ENCODE data around the gene GAB2. TPM values are rescaled to one million over a fixed set of nuclear protein-coding genes. Genes with fewer than 3 reads are reported as not detected.

Gene GAB2
- total and polyA plus RNA-seq, 7 experiments from 2014 or later = 0.17 to 42.6 (median 3.5) TPM

GRCh38 chr11:78248903-78249302 is 168.7 kb downstream of the GAB2 start:
- Mint-ChIP-seq H3K27ac (no peak overlapping the region), H3K4me1 (peaks cover 0 to 26% (median 4%) of the 10 kb centered on the region in 7 donors), H3K4me3 (no peak overlapping the region), H3K36me3 (peaks cover 0 to 53% (median 0%) of the 10 kb centered on the region in 5 donors), H3K27me3 (no peaks in the 10 kb centered on the region), H3K9me3 (peaks cover 0 to 17% (median 3%) of the 10 kb centered on the region in 11 donors)
- POLR2A ChIA-PET = no interaction called here
- Histone ChIP-seq H3K4me3 (ENCODE audit: low read length) (no peak overlapping the region), H3K36me3 (ENCODE audit: control insufficient read depth in 2 of 3, insufficient read depth in 3 of 3, low read length in 3 of 3) (no peaks in the 10 kb centered on the region), H3K27me3 (ENCODE audit: control insufficient read depth in 2 of 2, insufficient read depth in 2 of 2, low read length in 2 of 2) (no peaks in the 10 kb centered on the region), H3K27ac (ENCODE audit: low read depth, low read length) (no peak overlapping the region), H3K9me3 (ENCODE audit: control insufficient read depth in 2 of 3, low read length in 3 of 3) (no peaks in the 10 kb centered on the region), H3K4me1 (ENCODE audit: control insufficient read depth in 2 of 2, insufficient read depth in 2 of 2, low read length in 2 of 2) (no peaks in the 10 kb centered on the region)
- intact Hi-C loops (cut with micrococcal nuclease) = no loop called here
- ATAC-seq (no peak), DNase-seq (no peak)
- CTCF ChIA-PET = no interaction called here

GRCh38 chr11:78248191-78248590 is 169.4 kb downstream of the GAB2 start:
- CTCF ChIA-PET = interaction anchor here (0.7 kb wide), 1 partner anchor 997 kb away, joined by 3 read pairs; no protein-coding TSS in a partner anchor
- DNase-seq = no peak
- H3K27ac Mint-ChIP-seq = no peak overlapping the region

GRCh38 chr11:78244546-78245255 is 172.9 kb downstream of the GAB2 start:
- CTCF ChIA-PET = no interaction called here
- POLR2A ChIA-PET = interaction anchor here (0.7 kb wide), 1 partner anchor 288 kb away, joined by 3 read pairs; no protein-coding TSS in a partner anchor
- no peak overlapping the region for H3K27ac ChIP-seq (ENCODE audit: low read depth, low read length)

More at GRCh38 chr11:78248191-78248590, 169.4 kb downstream of the GAB2 start:
- POLR2A ChIA-PET = no interaction called here
- Mint-ChIP-seq H3K36me3 (peaks cover 0 to 52% (median 0%) of the 10 kb centered on the region in 5 donors), H3K9me3 (peaks cover 0 to 20% (median 3%) of the 10 kb centered on the region in 11 donors), H3K4me1 (peaks cover 0 to 28% (median 4%) of the 10 kb centered on the region in 7 donors), H3K27me3 (no peaks in the 10 kb centered on the region), H3K4me3 (no peak overlapping the region)
- intact Hi-C loops (cut with micrococcal nuclease) = no loop called here
- Histone ChIP-seq H3K9me3 (ENCODE audit: control insufficient read depth in 2 of 3, low read length in 3 of 3) (no peaks in the 10 kb centered on the region), H3K27ac (ENCODE audit: low read depth, low read length) (no peak overlapping the region), H3K27me3 (ENCODE audit: control insufficient read depth in 2 of 2, insufficient read depth in 2 of 2, low read length in 2 of 2) (no peaks in the 10 kb centered on the region), H3K36me3 (ENCODE audit: control insufficient read depth in 2 of 3, insufficient read depth in 3 of 3, low read length in 3 of 3) (no peaks in the 10 kb centered on the region), H3K4me3 (ENCODE audit: low read length) (no peak overlapping the region), H3K4me1 (ENCODE audit: control insufficient read depth in 2 of 2, insufficient read depth in 2 of 2, low read length in 2 of 2) (no peaks in the 10 kb centered on the region)
- ATAC-seq = no peak

DNA sequence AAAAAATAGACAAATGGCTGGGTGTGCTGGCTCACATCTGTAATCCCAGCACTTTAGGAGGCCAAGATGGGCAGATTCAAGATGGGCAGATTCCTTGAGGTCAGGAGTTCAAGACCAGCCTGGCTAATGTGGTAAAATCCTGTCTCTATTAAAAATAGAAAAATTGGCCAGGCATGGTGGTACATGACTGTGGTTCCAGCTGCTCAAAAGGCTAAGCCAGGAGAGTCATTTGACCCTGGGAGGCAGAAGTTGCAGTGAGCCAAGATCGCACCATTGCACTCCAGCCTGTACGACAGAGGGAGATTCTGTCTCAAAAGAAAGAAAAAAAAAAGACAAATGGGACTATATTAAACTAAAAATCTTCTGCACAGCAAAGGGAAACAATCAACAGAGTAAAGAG is 173.5 kb downstream of the GAB2 start:
- no peaks in the 10 kb centered on the region for H3K4me1 ChIP-seq (ENCODE audit: control insufficient read depth in 2 of 2, insufficient read depth in 2 of 2, low read length in 2 of 2)
- peaks cover 0 to 68% (median 9%) of the 10 kb centered on the region in 5 donors for H3K36me3 Mint-ChIP-seq
- no peak overlapping the region for H3K27ac ChIP-seq (ENCODE audit: low read depth, low read length)
- H3K4me1 Mint-ChIP-seq = peaks cover 0 to 16% (median 4%) of the 10 kb centered on the region in 7 donors
- no peaks in the 10 kb centered on the region for H3K27me3 ChIP-seq (ENCODE audit: control insufficient read depth in 2 of 2, insufficient read depth in 2 of 2, low read length in 2 of 2)
- CTCF ChIA-PET = no interaction called here
- H3K9me3 ChIP-seq (ENCODE audit: control insufficient read depth in 2 of 3, low read length in 3 of 3) = peaks cover 0 to 11% (median 0%) of the 10 kb centered on the region in 3 experiments
- ATAC-seq (no peak), DNase-seq (no peak)
- H3K4me3 Mint-ChIP-seq = no peak overlapping the region
- H3K27ac Mint-ChIP-seq = peak overlapping the region in 1 of 9 donors; percentile 76
- POLR2A ChIA-PET = interaction anchor here (0.7 kb wide), 1 partner anchor 287 kb away, joined by 3 read pairs; no protein-coding TSS in a partner anchor
- H3K36me3 ChIP-seq (ENCODE audit: control insufficient read depth in 2 of 3, insufficient read depth in 3 of 3, low read length in 3 of 3) = no peaks in the 10 kb centered on the region
- H3K4me3 ChIP-seq (ENCODE audit: low read length) = no peak overlapping the region
- intact Hi-C loops (cut with micrococcal nuclease) = no loop called here
- H3K27me3 Mint-ChIP-seq = no peaks in the 10 kb centered on the region
- peaks cover 0 to 45% (median 21%) of the 10 kb centered on the region in 11 donors for H3K9me3 Mint-ChIP-seq

More at GRCh38 chr11:78244546-78245255, 172.9 kb downstream of the GAB2 start:
- Mint-ChIP-seq H3K4me3 (no peak overlapping the region), H3K27me3 (no peaks in the 10 kb centered on the region), H3K4me1 (peaks cover 0 to 16% (median 4%) of the 10 kb centered on the region in 7 donors), H3K9me3 (peaks cover 0 to 45% (median 21%) of the 10 kb centered on the region in 11 donors), H3K27ac (no peak overlapping the region), H3K36me3 (peaks cover 0 to 63% (median 9%) of the 10 kb centered on the region in 5 donors)
- no peaks in the 10 kb centered on the region for H3K36me3 ChIP-seq (ENCODE audit: control insufficient read depth in 2 of 3, insufficient read depth in 3 of 3, low read length in 3 of 3)
- no peaks in the 10 kb centered on the region for H3K4me1 ChIP-seq (ENCODE audit: control insufficient read depth in 2 of 2, insufficient read depth in 2 of 2, low read length in 2 of 2)
- ATAC-seq (no peak), DNase-seq (no peak)
- no peak overlapping the region for H3K4me3 ChIP-seq (ENCODE audit: low read length)
- intact Hi-C loops (cut with micrococcal nuclease) = no loop called here
- no peaks in the 10 kb centered on the region for H3K27me3 ChIP-seq (ENCODE audit: control insufficient read depth in 2 of 2, insufficient read depth in 2 of 2, low read length in 2 of 2)
- peaks cover 0 to 11% (median 0%) of the 10 kb centered on the region in 3 experiments for H3K9me3 ChIP-seq (ENCODE audit: control insufficient read depth in 2 of 3, low read length in 3 of 3)

GRCh38 chr11:78241475-78241874 is 176.1 kb downstream of the GAB2 start:
- CTCF ChIA-PET = no interaction called here
- no peak for DNase-seq

DNA sequence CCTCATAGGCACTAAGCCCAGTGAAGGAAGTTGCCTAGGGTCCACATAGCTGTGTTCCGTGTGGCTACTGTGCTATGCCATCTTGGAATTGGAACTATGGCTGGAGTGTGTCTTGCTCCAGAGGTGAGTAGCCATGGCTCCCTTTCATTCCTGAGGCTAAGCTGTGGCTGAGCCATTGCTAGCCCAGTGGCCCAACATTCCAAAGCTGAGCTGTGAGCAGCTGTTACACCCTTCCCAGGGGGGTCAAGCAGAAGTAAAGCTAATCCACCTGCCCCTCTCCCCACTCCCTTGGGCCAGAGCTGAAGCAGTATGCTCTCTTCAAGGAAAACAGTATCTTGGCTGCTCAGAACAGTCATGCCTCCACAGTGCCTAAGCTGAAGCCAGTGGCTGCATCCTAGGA is 177.8 kb downstream of the GAB2 start:
- Histone ChIP-seq H3K9me3 (ENCODE audit: control insufficient read depth in 2 of 3, low read length in 3 of 3) (peaks cover 0 to 11% (median 0%) of the 10 kb centered on the region in 3 experiments), H3K27me3 (ENCODE audit: control insufficient read depth in 2 of 2, insufficient read depth in 2 of 2, low read length in 2 of 2) (no peaks in the 10 kb centered on the region), H3K36me3 (ENCODE audit: control insufficient read depth in 2 of 3, insufficient read depth in 3 of 3, low read length in 3 of 3) (no peaks in the 10 kb centered on the region), H3K4me1 (ENCODE audit: control insufficient read depth in 2 of 2, insufficient read depth in 2 of 2, low read length in 2 of 2) (no peaks in the 10 kb centered on the region), H3K4me3 (ENCODE audit: low read length) (no peak overlapping the region), H3K27ac (ENCODE audit: low read depth, low read length) (no peak overlapping the region)
- intact Hi-C loops (cut with micrococcal nuclease) = no loop called here
- POLR2A ChIA-PET = no interaction called here
- Mint-ChIP-seq H3K36me3 (peaks cover 16 to 73% (median 19%) of the 10 kb centered on the region in 5 donors), H3K27ac (no peak overlapping the region), H3K4me1 (peaks cover 0 to 16% (median 2%) of the 10 kb centered on the region in 7 donors), H3K4me3 (no peak overlapping the region), H3K9me3 (peaks cover 0 to 41% (median 20%) of the 10 kb centered on the region in 11 donors), H3K27me3 (no peaks in the 10 kb centered on the region)
- DNase-seq (no peak), ATAC-seq (no peak)
- CTCF ChIA-PET = no interaction called here

More at GRCh38 chr11:78241475-78241874, 176.1 kb downstream of the GAB2 start:
- peaks cover 8 to 70% (median 19%) of the 10 kb centered on the region in 5 donors for H3K36me3 Mint-ChIP-seq
- peaks cover 0 to 20% (median 4%) of the 10 kb centered on the region in 7 donors for H3K4me1 Mint-ChIP-seq
- no peak for ATAC-seq
- H3K27me3 Mint-ChIP-seq = no peaks in the 10 kb centered on the region
- Histone ChIP-seq H3K27me3 (ENCODE audit: control insufficient read depth in 2 of 2, insufficient read depth in 2 of 2, low read length in 2 of 2) (no peaks in the 10 kb centered on the region), H3K27ac (ENCODE audit: low read depth, low read length) (no peak overlapping the region), H3K36me3 (ENCODE audit: control insufficient read depth in 2 of 3, insufficient read depth in 3 of 3, low read length in 3 of 3) (no peaks in the 10 kb centered on the region), H3K9me3 (ENCODE audit: control insufficient read depth in 2 of 3, low read length in 3 of 3) (peaks cover 0 to 11% (median 0%) of the 10 kb centered on the region in 3 experiments), H3K4me3 (ENCODE audit: low read length) (no peak overlapping the region), H3K4me1 (ENCODE audit: control insufficient read depth in 2 of 2, insufficient read depth in 2 of 2, low read length in 2 of 2) (no peaks in the 10 kb centered on the region)
- no peak overlapping the region for H3K27ac Mint-ChIP-seq
- intact Hi-C loops (cut with micrococcal nuclease) = no loop called here
- H3K9me3 Mint-ChIP-seq = peaks cover 0 to 50% (median 22%) of the 10 kb centered on the region in 11 donors
- POLR2A ChIA-PET = interaction anchor here (0.6 kb wide), 1 partner anchor 29 kb away, joined by 3 read pairs; no protein-coding TSS in a partner anchor
- peak overlapping the region in 2 of 10 donors; percentile 11 to 20 for H3K4me3 Mint-ChIP-seq
